ENCODE measurements around the gene JMJD8. TPM values are rescaled to one million over a fixed set of nuclear protein-coding genes. Genes with fewer than 3 reads are reported as not detected.

Gene JMJD8
- total and polyA plus RNA-seq, 9 of the 15 experiments (the other 6 are each of a cell fraction or from before 2014, with no cell fraction given), result 1.2 to 50.6 (median 29.3) TPM

GRCh38 chr16:720447-720989 lies 36.4 kb upstream of the JMJD8 start (continued):
- TF ChIP-seq CCNT2 (IDR thresholded peaks at IDR 0.05; ENCODE audit: borderline replicate concordance, extremely low read depth, insufficient read length, low read depth, low read length) (no peak), GTF2E2 (tag; IDR thresholded peaks at IDR 0.05) (peak; percentile 58; the same call in 1 of the 2 replicates), TCF7 (IDR thresholded peaks at IDR 0.05; ENCODE audit: borderline replicate concordance) (no peak), ELF1 (tag; IDR thresholded peaks at IDR 0.05) (no peak), TRIM24 (IDR thresholded peaks at IDR 0.05) (no peak), SFPQ (IDR thresholded peaks at IDR 0.05; ENCODE audit: low read depth, low read length) (no peak), GMEB1 (CRISPR knock-in tag; IDR thresholded peaks at IDR 0.05) (no peak), TOE1 (IDR thresholded peaks at IDR 0.05; ENCODE audit: borderline replicate concordance) (peak; percentile 13; the same call in 1 of the 2 replicates), TOE1 (CRISPR knock-in tag; IDR thresholded peaks at IDR 0.05; ENCODE audit: borderline replicate concordance, low read depth) (no peak), CREB1 (IDR thresholded peaks at IDR 0.05) (no peak), CREB1 (CRISPR knock-in tag; IDR thresholded peaks at IDR 0.05) (0 out of 2 replicates have a peak, but pooled peaks have one; percentile 7), ERF (CRISPR knock-in tag; IDR thresholded peaks at IDR 0.05) (no peak), RNF219 (CRISPR knock-in tag; IDR thresholded peaks at IDR 0.05) (no peak), ZNF79 (CRISPR knock-in tag; IDR thresholded peaks at IDR 0.05; ENCODE audit: low read depth) (no peak), SUPT5H (IDR thresholded peaks at IDR 0.05) (peak; percentile 71), POLR2A (conservative IDR thresholded peaks at IDR 0.05) (peak; percentile 71), PPARD (CRISPR knock-in tag; IDR thresholded peaks at IDR 0.05) (no peak), HNRNPK (IDR thresholded peaks at IDR 0.05; ENCODE audit: low read depth, low read length, poor library complexity, severe bottlenecking) (no peak), MIER1 (IDR thresholded peaks at IDR 0.05; ENCODE audit: low read depth) (no peak), EGR1 (conservative IDR thresholded peaks at IDR 0.05) (peak; percentile 60), XRCC4 (IDR thresholded peaks at IDR 0.05; ENCODE audit: extremely low read depth, insufficient read depth, insufficient read length) (no peak), CTCFL (IDR thresholded peaks at IDR 0.05; ENCODE audit: borderline replicate concordance, insufficient read depth, low read depth, low read length, poor library complexity, severe bottlenecking) (peak; percentile 84)

Data from K562 (cell line).